IMR-90 (cell line): ENCODE data around the gene ZFAND2A. TPM values are rescaled to one million over a fixed set of nuclear protein-coding genes. Genes with fewer than 3 reads are reported as not detected.
A peak's percentile ranks its signal among the peaks of the same experiment; 100 is the strongest.

Experiments
- ATAC-seq: fragments of 200-7000 bp; cut with Tn5 transposase; 2 replicates; pipeline ENCODE4 v1.9.1; 2020; ENCODE audit warnings: low read depth, mild to moderate bottlenecking, moderate library complexity
- BruUV-seq: library from RNA; stranded (reverse); fragments of 400-500 nt; replicated peaks from 2 replicates; lab custom pipeline; 2021; lab: Mats Ljungman, UMichigan
- CTCF ChIA-PET: fragments of 300-600 bp; formaldehyde crosslinking; extraction: SDS; loops from one replicate; lab custom pipeline; 2021; ENCODE audit warnings: antibody characterized with exemption; lab: Yijun Ruan, JAX
- POLR2A ChIA-PET: fragments of 300-600 bp; sonication (Branson Sonifier 250); formaldehyde crosslinking; loops from one replicate; lab custom pipeline; 2022; ENCODE audit warnings: antibody characterized with exemption; ENCODE audit not compliant: unreplicated experiment; lab: Charles Lee
- DNase-seq: peaks from one replicate; pipeline ENCODE4 v3.0.0; 2013
- H2AFZ ChIP-seq: replicated peaks from 2 replicates; pipeline ENCODE3; 2013; ENCODE audit warnings: low read length, mild to moderate bottlenecking; ENCODE audit not compliant: poor library complexity
- H2AK5ac ChIP-seq: 2 replicates; pipeline ENCODE4 v1.6.1; 2013; ENCODE audit warnings: low read depth, low read length, inconsistent platforms
- H2AK9ac ChIP-seq: replicated peaks from 2 replicates; pipeline ENCODE3; 2013; ENCODE audit warnings: mild to moderate bottlenecking, low read depth, low read length, moderate library complexity; ENCODE audit not compliant: poor library complexity
- H2BK120ac ChIP-seq: 2 replicates; pipeline ENCODE4 v1.6.1; 2013; ENCODE audit warnings: low read depth, low read length, inconsistent platforms
- H2BK15ac ChIP-seq: 3 replicates; pipeline ENCODE4 v1.6.1; 2013; ENCODE audit warnings: low read depth, low read length, inconsistent platforms
- H2BK20ac ChIP-seq: 2 replicates; pipeline ENCODE4 v1.6.1; 2013; ENCODE audit warnings: low read depth, mild to moderate bottlenecking, inconsistent platforms, low read length, moderate library complexity
- H2BK5ac ChIP-seq: 2 replicates; pipeline ENCODE4 v1.6.1; 2013; ENCODE audit warnings: mild to moderate bottlenecking, low read depth, low read length, inconsistent platforms; ENCODE audit not compliant: poor library complexity, severe bottlenecking
- H3K14ac ChIP-seq: replicated peaks from 2 replicates; pipeline ENCODE4 v1.6.1; 2013; ENCODE audit warnings: low read depth, low read length, inconsistent platforms
- H3K18ac ChIP-seq: 2 replicates; pipeline ENCODE4 v1.6.1; 2013; ENCODE audit warnings: low read depth, low read length, control low read depth
- H3K23ac ChIP-seq: 2 replicates; pipeline ENCODE4 v1.6.1; 2013; ENCODE audit warnings: low read depth, low read length, inconsistent platforms
- H3K27ac ChIP-seq: 2 replicates; pipeline ENCODE4 v1.5.1; 2013; ENCODE audit warnings: mild to moderate bottlenecking, control low read depth, low read length; ENCODE audit not compliant: insufficient read depth
- H3K27me3 ChIP-seq: 2 replicates; pipeline ENCODE4 v1.6.1; 2013; ENCODE audit warnings: low read length; ENCODE audit not compliant: control insufficient read depth, insufficient read depth
- H3K36me3 ChIP-seq: 2 replicates; pipeline ENCODE4 v1.6.1; 2013; ENCODE audit warnings: low read length, mixed read lengths; ENCODE audit not compliant: control insufficient read depth, insufficient read depth
- H3K4ac ChIP-seq: 2 replicates; pipeline ENCODE4 v1.6.1; 2013; ENCODE audit warnings: low read depth, low read length, inconsistent platforms
- H3K4me1 ChIP-seq: 2 replicates; pipeline ENCODE4 v1.6.1; 2013; ENCODE audit warnings: low read length, mixed read lengths; ENCODE audit not compliant: control insufficient read depth, insufficient read depth
- H3K4me2 ChIP-seq: 2 replicates; pipeline ENCODE4 v1.6.1; 2013; ENCODE audit warnings: low read depth, mild to moderate bottlenecking, control low read depth, low read length, moderate library complexity
- H3K4me3 ChIP-seq: 2 replicates; pipeline ENCODE4 v1.5.1; 2013; ENCODE audit warnings: low read depth, mild to moderate bottlenecking, control low read depth, low read length, moderate library complexity; ENCODE audit not compliant: insufficient read depth
- H3K56ac ChIP-seq: 2 replicates; pipeline ENCODE4 v1.6.1; 2013; ENCODE audit warnings: low read length, inconsistent platforms; ENCODE audit not compliant: insufficient read depth; ENCODE audit errors: extremely low read depth
- H3K79me1 ChIP-seq, 2 experiments: 2 replicates each; pipeline ENCODE4 v1.6.1; 2013; ENCODE audit warnings: low read length in 2 of 2, inconsistent platforms in 1 of 2, low read depth in 1 of 2
- H3K9ac ChIP-seq: 2 replicates; pipeline ENCODE4 v1.6.1; 2013; ENCODE audit warnings: low read depth, low read length, control low read depth
- H3K9me1 ChIP-seq: 2 replicates; pipeline ENCODE4 v1.6.1; 2013; ENCODE audit warnings: low read length, inconsistent platforms; ENCODE audit not compliant: insufficient read depth
- H3K9me3 ChIP-seq: 2 replicates; pipeline ENCODE4 v1.6.1; 2013; ENCODE audit warnings: low read length; ENCODE audit not compliant: control insufficient read depth, insufficient read depth
- H4K20me1 ChIP-seq: 2 replicates; pipeline ENCODE4 v1.6.1; 2013; ENCODE audit warnings: low read length, inconsistent platforms; ENCODE audit not compliant: insufficient read depth
- H4K5ac ChIP-seq: 2 replicates; pipeline ENCODE4 v1.6.1; 2013; ENCODE audit warnings: mild to moderate bottlenecking, low read depth, low read length, control low read depth
- H4K8ac ChIP-seq, 2 experiments: 2 replicates each; pipeline ENCODE4 v1.6.1; 2013; ENCODE audit warnings: low read depth in 2 of 2, low read length in 2 of 2, control low read depth in 1 of 2, inconsistent platforms in 1 of 2
- H4K91ac ChIP-seq: 2 replicates; pipeline ENCODE4 v1.6.1; 2013; ENCODE audit warnings: low read depth, low read length, inconsistent platforms; ENCODE audit not compliant: insufficient read depth
- BHLHE40 ChIP-seq: fragments of 150-350 bp; IDR thresholded peaks from 2 replicates; pipeline ENCODE4 v1.6.1; 2016; ENCODE audit warnings: mild to moderate bottlenecking, low read depth, low read length
- CEBPB ChIP-seq: IDR thresholded peaks from 2 replicates; pipeline ENCODE4 v1.6.1; 2012; ENCODE audit warnings: low read depth, low read length, improper control_type of control experiment
- CHD1 ChIP-seq: IDR thresholded peaks from 2 replicates; pipeline ENCODE4 v1.6.1; 2012; ENCODE audit warnings: low read depth, low read length, improper control_type of control experiment
- FOS ChIP-seq: fragments of 150-350 bp; IDR thresholded peaks from 2 replicates; pipeline ENCODE4 v1.6.1; 2016; ENCODE audit warnings: low read depth, low read length
- MAFK ChIP-seq: IDR thresholded peaks from 2 replicates; pipeline ENCODE4 v1.6.1; 2012; ENCODE audit warnings: low read depth, low read length, improper control_type of control experiment
- MAZ ChIP-seq: IDR thresholded peaks from 2 replicates; pipeline ENCODE4 v1.6.1; 2012; ENCODE audit warnings: low read depth, mild to moderate bottlenecking, low read length, improper control_type of control experiment, moderate library complexity, borderline replicate concordance
- MXI1 ChIP-seq: IDR thresholded peaks from 2 replicates; pipeline ENCODE4 v1.6.1; 2012; ENCODE audit warnings: low read depth, mild to moderate bottlenecking, low read length, moderate library complexity, borderline replicate concordance
- NFE2L2 ChIP-seq: fragments of 150-350 bp; IDR thresholded peaks from 2 replicates; pipeline ENCODE4 v1.6.1; 2016; ENCODE audit warnings: low read depth, mild to moderate bottlenecking, low read length
- POLR2A ChIP-seq: IDR thresholded peaks from 2 replicates; pipeline ENCODE4 v1.6.1; 2012; ENCODE audit warnings: mild to moderate bottlenecking, low read depth, low read length
- RAD21 ChIP-seq: IDR thresholded peaks from 2 replicates; pipeline ENCODE4 v1.6.1; 2012; ENCODE audit warnings: low read length, improper control_type of control experiment
- RCOR1 ChIP-seq: IDR thresholded peaks from 2 replicates; pipeline ENCODE4 v1.6.1; 2012; ENCODE audit warnings: mild to moderate bottlenecking, low read length, improper control_type of control experiment; ENCODE audit not compliant: insufficient replicate concordance
- RFX5 ChIP-seq: IDR thresholded peaks from 2 replicates; pipeline ENCODE4 v1.8.0; 2012; ENCODE audit warnings: low read depth, mild to moderate bottlenecking, low read length, moderate library complexity
- SMC3 ChIP-seq: fragments of 150-350 bp; IDR thresholded peaks from 2 replicates; pipeline ENCODE4 v1.6.1; 2016; ENCODE audit warnings: low read depth, mild to moderate bottlenecking, antibody characterized with exemption, low read length, moderate library complexity
- WGBS, 2 experiments: methylation state at CpG; one replicate each; pipeline versions ENCODE4 v1.1.5 to v1.1.7; 2013; ENCODE audit warnings: missing lambda C conversion rate in 2 of 2; ENCODE audit not compliant: insufficient read length in 1 of 2; ENCODE audit errors: extremely low coverage in 2 of 2; 5-methylcytosine and 5-hydroxymethylcytosine counted together
- dilution Hi-C: fragments of 300-500 bp; cut with HindIII; formaldehyde crosslinking; loops from one replicate; pipeline ENCODE4 v1.14.3; 2018; ENCODE audit warnings: low sequenced_read_pairs; ENCODE audit not compliant: unreplicated experiment
- in situ Hi-C: fragments of 300-500 bp; cut with MboI; formaldehyde crosslinking; loops from 3 replicates; pipeline ENCODE4 v1.14.3; 2019; ENCODE audit warnings: low sequenced_read_pairs, inconsistent platforms, mixed read lengths
- intact Hi-C: fragments of 100-400 bp; cut with micrococcal nuclease; formaldehyde crosslinking; loops from 2 replicates; pipeline ENCODE4 v1.10.0; 2022
- polyA plus RNA-seq, 3 experiments: library from polyadenylated mRNA; depleted of rRNA; stranded (reverse); fragments of >200 nt; gene quantifications; 2 replicates each; pipeline ENCODE4 v1.2.3, GENCODE V29; 2012; ENCODE audit warnings: low replicate concordance in 1 of 3
- total RNA-seq: library from RNA; depleted of rRNA; stranded (reverse); fragments of >200 nt; gene quantifications from 2 replicates; pipeline ENCODE4 v1.2.3, GENCODE V29; 2012
- TF ChIP-seq, protein P1 (sequence below): fragments of 150-350 bp; IDR thresholded peaks from 2 replicates; pipeline ENCODE4 v1.6.1; 2016; ENCODE audit warnings: low read depth, mild to moderate bottlenecking, low read length, moderate library complexity, borderline replicate concordance
- TF ChIP-seq, protein P2 (sequence below): conservative IDR thresholded peaks from 2 replicates; pipeline ENCODE4 v1.5.1; 2012; ENCODE audit warnings: mild to moderate bottlenecking, low read depth, low read length, improper control_type of control experiment

The ZFAND2A gene
- total and polyA plus RNA-seq, 2 of the 4 experiments (the other 2 are of a cell fraction): 11.8 to 28.7 TPM

DNA sequence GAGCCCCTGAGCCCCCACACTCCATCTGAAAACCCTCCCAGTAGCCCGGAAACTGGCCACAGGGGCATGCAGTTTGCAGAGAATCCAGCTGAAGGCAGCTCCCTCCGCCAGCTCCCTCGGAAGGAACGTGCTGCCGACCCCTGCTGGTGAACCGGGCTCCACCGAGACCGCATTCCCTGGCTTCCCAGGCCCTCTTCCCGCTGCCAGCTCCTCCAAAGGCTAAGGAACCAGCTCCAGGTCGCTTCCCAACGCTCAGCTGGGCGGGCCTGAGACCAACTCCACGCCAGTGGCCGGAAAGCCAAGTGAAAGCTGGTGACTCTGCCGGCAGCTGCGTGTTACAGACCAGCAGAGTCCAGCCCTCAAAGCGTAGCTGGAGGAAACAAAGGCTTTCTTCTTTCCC lies 36.3 kb downstream of the ZFAND2A start (continued):
- TF ChIP-seq, protein P1, sequence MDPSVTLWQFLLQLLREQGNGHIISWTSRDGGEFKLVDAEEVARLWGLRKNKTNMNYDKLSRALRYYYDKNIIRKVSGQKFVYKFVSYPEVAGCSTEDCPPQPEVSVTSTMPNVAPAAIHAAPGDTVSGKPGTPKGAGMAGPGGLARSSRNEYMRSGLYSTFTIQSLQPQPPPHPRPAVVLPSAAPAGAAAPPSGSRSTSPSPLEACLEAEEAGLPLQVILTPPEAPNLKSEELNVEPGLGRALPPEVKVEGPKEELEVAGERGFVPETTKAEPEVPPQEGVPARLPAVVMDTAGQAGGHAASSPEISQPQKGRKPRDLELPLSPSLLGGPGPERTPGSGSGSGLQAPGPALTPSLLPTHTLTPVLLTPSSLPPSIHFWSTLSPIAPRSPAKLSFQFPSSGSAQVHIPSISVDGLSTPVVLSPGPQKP: no peak
- 0 out of 2 replicates have a peak, but pooled peaks have one; percentile 20 for TF ChIP-seq MXI1

GRCh38 chr7:1122832-1123501 lies 37.0 kb downstream of the ZFAND2A start:
- Histone ChIP-seq H2BK20ac (no peak overlapping the region), H3K27ac (no peak overlapping the region), H3K4ac (no peak overlapping the region), H4K5ac (no peak overlapping the region), H3K23ac (no peak overlapping the region), H3K4me1 (peaks cover 3% of the 10 kb centered on the region), H3K27me3 (no peaks in the 10 kb centered on the region), H2AK9ac (no peak overlapping the region), H3K4me2 (no peak overlapping the region), H3K79me1 (peaks cover 0 to 39% of the 10 kb centered on the region in 2 experiments; a peak in 3 of 4 replicates), H2AFZ (peak overlapping the region; percentile 17), H4K20me1 (no peaks in the 10 kb centered on the region), H3K14ac (no peak overlapping the region), H3K4me3 (no peak overlapping the region), H3K18ac (no peak overlapping the region), H3K9me1 (no peaks in the 10 kb centered on the region), H2BK120ac (no peak overlapping the region), H4K8ac (no peak overlapping the region), H2BK15ac (no peak overlapping the region), H2AK5ac (no peak overlapping the region), H4K91ac (no peak overlapping the region), H3K36me3 (peaks cover 4% of the 10 kb centered on the region; the same call in 1 of the 2 replicates), H3K56ac (no peak overlapping the region), H3K9ac (no peak overlapping the region), H2BK5ac (no peak overlapping the region), H3K9me3 (no peaks in the 10 kb centered on the region)
- DNase-seq: no peak
- WGBS, 2 experiments: 82% methylated on average over 22 of the region's 31 CpGs; no CpG with 5 or more reads in 1 of the 2 experiments
- dilution Hi-C loops: no loop called here
- CTCF ChIA-PET: interaction anchor here (0.6 to 2.2 kb wide), 5 partner anchors 8 to 61 kb away, joined by 3 to 8 read pairs (median 4); a partner anchor contains a TSS
- POLR2A ChIA-PET: no interaction called here
- no TSS peak for BruUV-seq
- in situ Hi-C loops: no loop called here
- ATAC-seq: no peak
- intact Hi-C loops: loop anchor here (2.0 kb wide), 2 partner anchors 36 to 130 kb away; no protein-coding TSS in a partner anchor
- no peak for TF ChIP-seq CEBPB
- no peak for TF ChIP-seq POLR2A
- TF ChIP-seq NFE2L2: no peak
- TF ChIP-seq BHLHE40: no peak
- TF ChIP-seq MAZ: no peak
- TF ChIP-seq RCOR1: no peak
- no peak for TF ChIP-seq RFX5
- no peak for TF ChIP-seq CHD1
- TF ChIP-seq RAD21: no peak
- no peak for TF ChIP-seq FOS
- no peak for TF ChIP-seq SMC3
- TF ChIP-seq MAFK: no peak
- TF ChIP-seq, protein P2, sequence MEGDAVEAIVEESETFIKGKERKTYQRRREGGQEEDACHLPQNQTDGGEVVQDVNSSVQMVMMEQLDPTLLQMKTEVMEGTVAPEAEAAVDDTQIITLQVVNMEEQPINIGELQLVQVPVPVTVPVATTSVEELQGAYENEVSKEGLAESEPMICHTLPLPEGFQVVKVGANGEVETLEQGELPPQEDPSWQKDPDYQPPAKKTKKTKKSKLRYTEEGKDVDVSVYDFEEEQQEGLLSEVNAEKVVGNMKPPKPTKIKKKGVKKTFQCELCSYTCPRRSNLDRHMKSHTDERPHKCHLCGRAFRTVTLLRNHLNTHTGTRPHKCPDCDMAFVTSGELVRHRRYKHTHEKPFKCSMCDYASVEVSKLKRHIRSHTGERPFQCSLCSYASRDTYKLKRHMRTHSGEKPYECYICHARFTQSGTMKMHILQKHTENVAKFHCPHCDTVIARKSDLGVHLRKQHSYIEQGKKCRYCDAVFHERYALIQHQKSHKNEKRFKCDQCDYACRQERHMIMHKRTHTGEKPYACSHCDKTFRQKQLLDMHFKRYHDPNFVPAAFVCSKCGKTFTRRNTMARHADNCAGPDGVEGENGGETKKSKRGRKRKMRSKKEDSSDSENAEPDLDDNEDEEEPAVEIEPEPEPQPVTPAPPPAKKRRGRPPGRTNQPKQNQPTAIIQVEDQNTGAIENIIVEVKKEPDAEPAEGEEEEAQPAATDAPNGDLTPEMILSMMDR: no peak
